ENCODE measurements around the gene TRERF1. TPM values are rescaled to one million over a fixed set of nuclear protein-coding genes. Genes with fewer than 3 reads are reported as not detected.

The TRERF1 gene
- total RNA-seq, 4 donors from 2014 or later, result 3.3 to 4.9 (median 3.8) TPM

- TF ChIP-seq CTCF (IDR thresholded peaks at IDR 0.05; ENCODE audit: low read depth), result no peak
These were observed 226.3 kb downstream of the TRERF1 start for GRCh38 chr6:42225419-42225818.

- TF ChIP-seq CTCF (IDR thresholded peaks at IDR 0.05; ENCODE audit: low read depth), result no peak
These were observed 226.7 kb downstream of the TRERF1 start for GRCh38 chr6:42225029-42225339.

DNA sequence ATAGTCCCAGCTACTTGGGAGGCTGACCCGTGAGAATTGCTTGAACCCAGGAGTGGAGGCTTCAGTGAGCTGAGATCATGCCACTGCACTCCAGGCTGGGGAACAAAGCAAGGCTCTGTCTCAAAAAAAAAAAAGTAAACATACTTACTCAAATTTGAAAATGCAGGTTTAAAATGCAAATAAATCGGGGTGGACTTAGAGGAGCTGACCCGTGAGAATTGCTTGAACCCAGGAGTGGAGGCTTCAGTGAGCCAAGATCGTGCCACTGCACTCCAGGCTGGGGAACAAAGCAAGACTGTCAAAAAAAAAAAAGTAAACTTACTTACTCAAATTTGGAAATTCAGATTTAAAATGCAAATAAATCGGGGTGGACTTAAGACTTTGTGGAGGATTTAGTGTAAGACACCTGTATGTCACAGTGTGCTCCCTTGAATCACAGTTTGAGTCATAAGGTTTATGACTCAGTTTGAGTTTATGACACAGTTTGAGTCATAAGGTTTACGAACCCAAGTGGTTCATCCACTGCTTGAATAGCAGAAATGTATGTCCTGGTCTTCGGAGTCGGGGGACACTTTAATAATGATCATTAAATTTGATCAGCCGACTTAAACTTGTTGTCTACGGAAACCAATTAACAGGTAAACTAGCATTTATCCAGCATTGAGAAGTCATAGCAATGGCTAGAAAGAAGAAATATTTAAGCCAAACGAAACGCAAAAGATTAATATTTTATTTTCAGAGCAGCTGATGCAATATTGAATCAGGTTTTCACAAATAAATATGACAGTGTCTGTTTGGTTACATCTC lies 227.3 kb downstream of the TRERF1 start:
- no peak for TF ChIP-seq CTCF (IDR thresholded peaks at IDR 0.05; ENCODE audit: low read depth)

DNA sequence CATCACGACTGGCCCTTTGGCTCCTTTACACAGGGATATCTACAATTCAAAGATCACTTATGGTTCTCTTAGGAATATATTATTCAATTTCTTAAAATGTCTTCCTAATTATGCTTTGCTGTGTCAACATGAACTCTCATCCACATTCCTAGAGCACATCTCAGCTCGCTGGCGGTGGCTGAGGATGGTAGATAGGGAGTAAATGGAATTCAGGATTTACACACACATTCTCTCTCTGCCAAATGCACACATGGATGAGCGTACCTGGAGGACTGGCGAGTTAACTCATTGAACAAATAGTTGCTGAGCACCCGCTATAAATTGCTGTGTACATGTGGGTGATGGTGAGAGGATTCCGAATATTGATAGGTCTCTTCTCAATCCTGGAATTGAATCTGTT lies 229.3 kb downstream of the TRERF1 start:
- TF ChIP-seq CTCF (IDR thresholded peaks at IDR 0.05; ENCODE audit: low read depth), result no peak

DNA sequence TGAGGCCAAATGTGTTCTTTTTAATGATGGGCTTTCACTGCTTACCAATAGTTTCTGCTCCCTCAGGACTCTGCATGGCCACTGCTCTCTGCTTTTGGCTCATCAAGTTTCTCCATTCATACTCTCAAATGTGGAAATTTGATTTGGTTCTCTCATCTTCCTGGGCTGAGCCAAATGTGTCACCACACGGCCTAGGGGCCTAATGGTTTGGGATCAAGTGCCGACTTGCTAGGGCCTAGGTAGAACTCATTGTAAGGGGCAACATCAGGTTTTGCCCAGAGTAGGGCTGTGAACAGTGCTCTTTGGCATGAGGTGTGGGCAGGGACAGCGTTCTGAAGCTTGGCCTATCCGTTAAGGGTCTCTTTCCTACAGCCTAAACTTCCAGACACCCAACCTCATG lies 230.2 kb downstream of the TRERF1 start:
- TF ChIP-seq CTCF (IDR thresholded peaks at IDR 0.05; ENCODE audit: low read depth), result no peak

GRCh38 chr6:42220807-42221206 lies 230.9 kb downstream of the TRERF1 start:
- no peak for TF ChIP-seq CTCF (IDR thresholded peaks at IDR 0.05; ENCODE audit: low read depth)

DNA sequence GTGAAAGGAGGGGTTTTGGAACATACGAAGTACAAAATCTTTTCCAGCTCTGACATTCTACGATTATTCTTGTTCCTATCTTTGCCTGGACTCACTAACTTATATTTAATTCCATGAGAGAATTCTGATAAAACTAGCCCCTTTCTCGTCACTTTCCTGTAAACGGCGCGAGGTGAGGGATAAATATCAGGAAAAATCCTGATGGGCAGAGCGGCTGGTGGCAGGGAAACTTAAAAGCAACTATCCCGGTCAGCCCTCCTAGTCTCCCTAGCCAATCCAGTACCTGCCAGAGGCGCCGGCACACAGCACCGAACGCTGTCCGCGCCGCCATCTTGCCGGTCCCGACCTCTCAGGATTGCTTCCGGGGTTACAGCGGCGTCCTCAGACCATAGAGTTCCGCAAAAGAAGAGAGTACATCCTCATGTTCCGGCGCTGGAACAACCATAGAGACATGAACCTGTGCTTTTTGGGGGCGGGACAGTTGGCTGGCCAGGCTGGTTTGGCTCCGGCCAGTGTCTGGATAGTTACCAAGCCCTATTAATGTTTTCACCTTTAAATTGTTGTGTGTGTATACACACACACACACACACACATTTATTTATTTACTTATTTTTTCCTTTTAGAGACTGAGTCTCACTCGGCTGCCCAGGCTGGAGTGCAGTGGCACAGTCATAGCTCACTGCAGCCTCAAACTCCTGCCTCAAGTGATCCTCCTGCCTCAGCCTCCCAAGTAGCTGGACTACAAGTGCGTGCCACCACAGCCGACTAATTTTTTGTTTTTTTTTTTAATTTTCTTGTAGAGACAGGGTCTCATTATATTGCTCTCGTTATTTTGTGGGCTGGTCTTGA lies 234.0 kb downstream of the TRERF1 start, which contains the start of gene MRPS10:
Gene MRPS10 (minus strand): TSS at position 343 of the 849 bp plus-strand sequence. CDS start 12 bp downstream, at position 331.
- no peak for TF ChIP-seq CTCF (IDR thresholded peaks at IDR 0.05; ENCODE audit: low read depth)

Data from subcutaneous adipose tissue (tissue), 4 donors.